GM06990 (cell line): ENCODE results near the gene TH.
"Not testable (repeated sequence)": the region's sequence is repeated elsewhere in the genome, so short reads cannot be mapped to it uniquely, and the experiment has no call there.

ENCODE experiments used
- DNase-seq: peaks from one replicate; pipeline ENCODE4 v3.0.0-alpha.2; 2011; ENCODE audit not compliant: insufficient read length; ENCODE audit errors: extremely low read depth
- H3K27me3 ChIP-seq: replicated peaks from 2 replicates; pipeline ENCODE4 v1.6.0; 2011; ENCODE audit warnings: low read length; ENCODE audit not compliant: control insufficient read depth, insufficient read depth
- H3K36me3 ChIP-seq: 2 replicates; pipeline ENCODE4 v1.5.1; 2011; ENCODE audit warnings: low read length; ENCODE audit not compliant: control insufficient read depth, insufficient read depth
- H3K4me3 ChIP-seq: replicated peaks from 2 replicates; pipeline ENCODE4 v1.5.1; 2011; ENCODE audit warnings: low read depth, mild to moderate bottlenecking, control low read depth, low read length
- CTCF ChIP-seq: IDR thresholded peaks from 2 replicates; pipeline ENCODE4 v1.5.1; 2011; ENCODE audit warnings: low read length, control low read depth, mild to moderate bottlenecking, inconsistent platforms; ENCODE audit not compliant: insufficient read depth, poor library complexity, severe bottlenecking

The TH gene

GRCh38 chr11:2182075-2182474, 10.5 kb upstream of the TH start:
- H3K27me3 ChIP-seq: no peaks in the 10 kb centered on the region
- no peak for DNase-seq
- H3K4me3 ChIP-seq: no peak overlapping the region
- no peaks in the 10 kb centered on the region for H3K36me3 ChIP-seq
- no peak for TF ChIP-seq CTCF

GRCh38 chr11:2180789-2181370, 9.3 kb upstream of the TH start:
- no peaks in the 10 kb centered on the region for H3K27me3 ChIP-seq
- no peak for DNase-seq
- H3K36me3 ChIP-seq: no peaks in the 10 kb centered on the region
- TF ChIP-seq CTCF: no peak
- H3K4me3 ChIP-seq: no peak overlapping the region

GRCh38 chr11:2180347-2180746, 8.7 kb upstream of the TH start:
- no peak for TF ChIP-seq CTCF
- no peaks in the 10 kb centered on the region for H3K36me3 ChIP-seq
- no peak for DNase-seq
- H3K27me3 ChIP-seq: no peaks in the 10 kb centered on the region
- no peak overlapping the region for H3K4me3 ChIP-seq

- no peak for TF ChIP-seq CTCF
- Histone ChIP-seq H3K4me3 (no peak overlapping the region), H3K27me3 (no peaks in the 10 kb centered on the region), H3K36me3 (no peaks in the 10 kb centered on the region)
- DNase-seq: no peak
Observed at GRCh38 chr11:2179516-2179915, 7.9 kb upstream of the TH start.

- DNase-seq: no peak
- no peaks in the 10 kb centered on the region for H3K27me3 ChIP-seq
- no peak overlapping the region for H3K4me3 ChIP-seq
- H3K36me3 ChIP-seq: no peaks in the 10 kb centered on the region
- no peak for TF ChIP-seq CTCF
Observed at GRCh38 chr11:2178906-2179494, 7.4 kb upstream of the TH start.

GRCh38 chr11:2178055-2178773, 6.6 kb upstream of the TH start:
- H3K27me3 ChIP-seq, H3K36me3 ChIP-seq, H3K4me3 ChIP-seq, DNase-seq: not testable (repeated sequence)
